ENCODE data around the gene ARSB. TPM values are rescaled to one million over a fixed set of nuclear protein-coding genes. Genes with fewer than 3 reads are reported as not detected.

ARSB gene
- total RNA-seq, 1 experiment from 2014 or later: 11.4 TPM

DNA sequence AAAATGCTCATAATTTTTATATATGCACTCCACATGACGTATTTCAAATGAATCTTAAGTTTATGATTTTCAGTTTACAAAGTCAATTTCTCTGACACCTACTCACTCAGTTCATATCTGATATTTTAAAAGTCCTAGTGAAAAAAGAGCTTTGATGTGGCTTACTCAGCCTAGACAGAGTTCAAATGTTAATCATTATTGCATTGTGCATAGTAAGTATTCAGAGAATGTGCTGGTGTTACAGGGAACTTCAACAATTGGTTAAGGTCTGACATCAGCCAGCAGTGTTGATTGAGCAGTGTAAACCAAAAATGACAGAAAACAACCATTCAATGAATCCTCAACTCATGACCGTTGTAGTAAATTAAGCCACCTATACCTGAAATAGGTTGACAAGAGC is 189.4 kb downstream of the ARSB start:
- no peak overlapping the region for H3K4me3 Mint-ChIP-seq
- no peak overlapping the region for H3K14ac ChIP-seq (ENCODE audit: insufficient read depth, low read length)
- H3K4me2 ChIP-seq (ENCODE audit: insufficient read depth, insufficient read length, low read length): no peak overlapping the region
- no peaks in the 10 kb centered on the region for H3K4me1 ChIP-seq (ENCODE audit: insufficient read depth, low read length)
- no peak overlapping the region for H4K5ac ChIP-seq (ENCODE audit: insufficient read length, low read depth, low read length)
- no peak overlapping the region for H3K56ac ChIP-seq (ENCODE audit: insufficient read length, low read depth, low read length)
- H3K23me2 ChIP-seq (ENCODE audit: insufficient read length, low read depth, low read length, poor library complexity, severe bottlenecking): no peaks in the 10 kb centered on the region
- no peaks in the 10 kb centered on the region for H3K27me3 Mint-ChIP-seq (ENCODE audit: low read depth)
- H3K9ac ChIP-seq (ENCODE audit: extremely low read depth, insufficient read length, low read length): no peak overlapping the region
- H3K79me2 ChIP-seq (ENCODE audit: insufficient read depth, low read length): no peaks in the 10 kb centered on the region
- no peak overlapping the region for H3K27ac ChIP-seq (ENCODE audit: insufficient read length, low read depth, low read length)
- H3K27ac Mint-ChIP-seq: no peak overlapping the region
- H2BK15ac ChIP-seq (ENCODE audit: low read depth, low read length): no peak overlapping the region
- H3K27me3 ChIP-seq (ENCODE audit: insufficient read depth, low read length): no peaks in the 10 kb centered on the region
- no peak overlapping the region for H3K18ac ChIP-seq (ENCODE audit: insufficient read length, low read depth, low read length)
- no peak for DNase-seq
- no peaks in the 10 kb centered on the region for H3K9me3 ChIP-seq (ENCODE audit: control insufficient read depth, low read depth, low read length)
- no peaks in the 10 kb centered on the region for H3K79me1 ChIP-seq (ENCODE audit: insufficient read depth, low read depth, low read length, poor library complexity, severe bottlenecking)
- H3K23ac ChIP-seq (ENCODE audit: insufficient read length, low read depth, low read length): no peak overlapping the region
- H3K4me1 Mint-ChIP-seq: peaks cover 6% of the 10 kb centered on the region in 2 experiments; a peak in 3 of 4 replicates
- no peak overlapping the region for H2BK5ac ChIP-seq (ENCODE audit: insufficient read length, low read length)
- no peak overlapping the region for H2AK5ac ChIP-seq (ENCODE audit: insufficient read length, low read length)
- no peak overlapping the region for H2AFZ ChIP-seq (ENCODE audit: low read length)
- no peak overlapping the region for H3K4ac ChIP-seq (ENCODE audit: low read depth, low read length)
- no peak overlapping the region for H2BK120ac ChIP-seq (ENCODE audit: low read depth, low read length, poor library complexity, severe bottlenecking)
- H4K91ac ChIP-seq (ENCODE audit: insufficient read length, low read depth, low read length): no peak overlapping the region
- H2BK20ac ChIP-seq (ENCODE audit: low read depth, low read length, poor library complexity, severe bottlenecking): no peak overlapping the region
- H3K9me3 Mint-ChIP-seq: peaks cover 0 to 3% of the 10 kb centered on the region in 2 experiments; a peak in 2 of 5 replicates
- WGBS (ENCODE audit: extremely low coverage, insufficient read length, low lambda C conversion rate): no CpG with 5 or more reads among the region's 2 CpGs
- H3K36me3 Mint-ChIP-seq (ENCODE audit: insufficient read depth in 1 of 3, low read depth in 3 of 3): peaks cover 0 to 3% (median 2%) of the 10 kb centered on the region in 3 experiments; a peak in 3 of 7 replicates
- no peak overlapping the region for H3T11ph ChIP-seq (ENCODE audit: low read length)
- TF ChIP-seq, protein P1, sequence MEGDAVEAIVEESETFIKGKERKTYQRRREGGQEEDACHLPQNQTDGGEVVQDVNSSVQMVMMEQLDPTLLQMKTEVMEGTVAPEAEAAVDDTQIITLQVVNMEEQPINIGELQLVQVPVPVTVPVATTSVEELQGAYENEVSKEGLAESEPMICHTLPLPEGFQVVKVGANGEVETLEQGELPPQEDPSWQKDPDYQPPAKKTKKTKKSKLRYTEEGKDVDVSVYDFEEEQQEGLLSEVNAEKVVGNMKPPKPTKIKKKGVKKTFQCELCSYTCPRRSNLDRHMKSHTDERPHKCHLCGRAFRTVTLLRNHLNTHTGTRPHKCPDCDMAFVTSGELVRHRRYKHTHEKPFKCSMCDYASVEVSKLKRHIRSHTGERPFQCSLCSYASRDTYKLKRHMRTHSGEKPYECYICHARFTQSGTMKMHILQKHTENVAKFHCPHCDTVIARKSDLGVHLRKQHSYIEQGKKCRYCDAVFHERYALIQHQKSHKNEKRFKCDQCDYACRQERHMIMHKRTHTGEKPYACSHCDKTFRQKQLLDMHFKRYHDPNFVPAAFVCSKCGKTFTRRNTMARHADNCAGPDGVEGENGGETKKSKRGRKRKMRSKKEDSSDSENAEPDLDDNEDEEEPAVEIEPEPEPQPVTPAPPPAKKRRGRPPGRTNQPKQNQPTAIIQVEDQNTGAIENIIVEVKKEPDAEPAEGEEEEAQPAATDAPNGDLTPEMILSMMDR (conservative IDR thresholded peaks at IDR 0.05): no peak
- no peak overlapping the region for H2BK12ac ChIP-seq (ENCODE audit: insufficient read length, low read depth, low read length)
- H4K8ac ChIP-seq (replicated peaks; ENCODE audit: insufficient read length, low read depth, low read length): no peak overlapping the region
- H4K20me1 ChIP-seq (ENCODE audit: control insufficient read depth, insufficient read depth, insufficient read length): no peaks in the 10 kb centered on the region

Data from H9 (cell line).